Right ventricle myocardium superior (tissue), 1 donor: ENCODE measurements around the gene TPP1. TPM values are rescaled to one million over a fixed set of nuclear protein-coding genes. Genes with fewer than 3 reads are reported as not detected.

Source experiments
- ATAC-seq: fragments of 200-7000 bp; cut with Tn5 transposase; one replicate; pipeline ENCODE4 v1.9.1; 2020; ENCODE audit warnings: mild to moderate bottlenecking; ENCODE audit not compliant: poor library complexity
- DNase-seq: peaks from one replicate; pipeline ENCODE4 v3.0.0-alpha.2; 2020
- intact Hi-C: fragments of 100-400 bp; cut with DNase I; formaldehyde crosslinking; loops from one replicate; pipeline ENCODE4 v1.11.2; 2022
- total RNA-seq: library from RNA; stranded (reverse); fragmentation: NEBNext Ultra II Directional; extraction: Animal tissue kit (Norgen Biotek cat#: 25700); gene quantifications from one replicate; pipeline ENCODE4 v1.2.1, GENCODE V29; 2021
- donor health status: DM: no; HTN: yes; CAD: no; lungs with severe emphysema.

The TPP1 gene
- total RNA-seq, 1 donor from 2014 or later = 71.5 TPM

DNA sequence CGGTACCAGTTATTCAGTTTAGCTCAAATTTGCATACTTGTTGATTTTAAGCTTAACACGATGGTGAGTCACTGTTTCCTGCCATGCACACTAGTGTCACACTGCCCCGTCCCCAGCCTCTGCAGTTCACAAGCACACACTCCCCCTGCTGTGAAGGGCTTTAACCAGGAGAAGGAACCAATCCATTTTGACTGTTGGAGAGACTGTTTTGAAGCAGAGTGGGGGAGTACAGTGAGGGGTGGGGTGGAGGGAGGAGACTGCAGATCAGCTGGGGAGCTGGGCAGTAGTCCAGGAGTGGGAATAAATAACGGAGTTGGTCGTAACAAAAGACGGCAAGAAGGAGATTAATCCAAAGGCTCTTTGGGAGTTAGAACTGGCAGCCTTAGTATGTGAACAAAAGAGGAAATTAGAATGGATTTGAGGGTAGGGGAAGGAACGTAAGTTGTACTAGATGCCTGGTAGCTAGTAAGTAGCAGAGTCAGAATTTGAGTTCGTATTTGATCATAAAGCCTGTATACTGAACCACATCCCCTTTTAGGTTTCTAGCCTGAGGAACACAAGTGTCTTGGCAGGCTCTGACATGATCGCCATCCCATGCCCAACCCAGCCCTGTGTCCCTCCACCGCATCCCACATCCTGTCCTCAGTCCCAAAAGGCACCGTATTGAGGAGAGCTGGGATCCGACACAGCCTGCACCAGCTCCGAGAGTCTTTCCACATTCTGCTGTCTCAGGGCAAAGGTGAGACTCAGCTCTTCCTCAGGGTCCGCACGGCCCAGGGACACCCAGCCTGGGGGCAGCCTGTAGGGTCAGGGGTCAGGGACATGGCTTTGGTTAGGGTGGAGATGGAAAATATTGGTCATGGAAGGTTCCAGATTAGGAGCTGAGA lies 862 bp downstream of the TPP1 start:
- intact Hi-C loops = loop anchor here (10.0 kb wide), 1 partner anchor 144 kb away; the partner anchor contains the start of gene TRIM3
- peak; percentile 10 for ATAC-seq
- peak; percentile 51 for DNase-seq

DNA sequence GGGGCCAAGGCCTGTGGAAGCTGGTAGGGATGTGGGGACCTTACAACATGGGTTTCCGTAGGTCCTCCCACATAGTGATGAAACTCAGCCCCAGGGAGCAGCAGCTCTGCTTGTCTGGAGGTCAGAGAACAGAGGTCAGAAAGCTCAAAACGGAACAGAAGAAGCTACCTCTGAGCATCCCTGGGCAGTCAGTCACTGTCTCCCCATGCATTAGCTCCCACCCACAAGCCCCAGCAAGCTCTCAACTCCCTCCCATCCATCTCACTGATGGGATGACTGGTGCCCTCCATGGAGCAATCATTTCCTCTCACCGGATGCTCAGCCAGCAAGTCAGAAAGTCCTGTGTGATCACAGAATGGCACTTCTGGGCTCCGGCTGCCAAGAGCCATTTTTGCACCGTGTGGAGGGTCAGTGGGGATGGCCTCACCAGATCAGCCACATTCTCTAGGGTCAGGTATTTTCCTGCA lies 1.9 kb downstream of the TPP1 start:
- intact Hi-C loops = loop anchor here (10.0 kb wide), 1 partner anchor 143 kb away; the partner anchor contains the start of gene TRIM3
- DNase-seq (no peak), ATAC-seq (no peak)

DNA sequence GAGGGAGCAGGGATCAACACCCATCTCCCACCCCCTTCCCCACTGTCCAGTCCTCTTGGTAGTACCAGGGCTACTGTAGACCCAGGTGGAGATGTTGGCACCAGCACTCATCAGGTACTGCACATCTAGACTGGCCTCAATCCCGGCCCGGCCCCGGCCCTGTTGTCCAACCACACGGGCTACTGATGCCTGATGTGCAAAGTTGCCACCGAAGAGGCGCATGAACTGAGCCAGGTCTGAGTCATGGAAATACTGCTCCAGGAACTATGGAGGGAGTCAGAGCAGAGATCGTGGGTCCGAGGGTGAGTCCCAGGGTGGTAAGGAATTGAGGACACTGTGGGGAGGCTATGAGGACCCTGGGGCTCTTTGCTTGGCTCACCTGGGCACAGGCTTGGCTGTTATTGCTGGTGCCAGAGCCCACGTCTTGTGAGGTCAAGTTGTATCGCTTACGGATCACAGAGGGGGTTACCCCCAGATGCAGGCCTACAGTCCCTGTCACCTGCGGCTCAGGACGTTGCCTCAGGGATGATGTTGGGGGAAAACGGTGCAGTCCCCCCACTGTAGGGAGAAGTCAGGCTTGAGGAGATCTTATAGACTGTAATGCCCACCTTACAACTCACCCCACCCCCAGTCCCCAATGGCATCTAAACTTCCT lies 2.5 kb downstream of the TPP1 start:
- intact Hi-C loops = loop anchor here (10.0 kb wide), 1 partner anchor 142 kb away; the partner anchor contains the start of gene TRIM3
- ATAC-seq (no peak), DNase-seq (no peak)

DNA sequence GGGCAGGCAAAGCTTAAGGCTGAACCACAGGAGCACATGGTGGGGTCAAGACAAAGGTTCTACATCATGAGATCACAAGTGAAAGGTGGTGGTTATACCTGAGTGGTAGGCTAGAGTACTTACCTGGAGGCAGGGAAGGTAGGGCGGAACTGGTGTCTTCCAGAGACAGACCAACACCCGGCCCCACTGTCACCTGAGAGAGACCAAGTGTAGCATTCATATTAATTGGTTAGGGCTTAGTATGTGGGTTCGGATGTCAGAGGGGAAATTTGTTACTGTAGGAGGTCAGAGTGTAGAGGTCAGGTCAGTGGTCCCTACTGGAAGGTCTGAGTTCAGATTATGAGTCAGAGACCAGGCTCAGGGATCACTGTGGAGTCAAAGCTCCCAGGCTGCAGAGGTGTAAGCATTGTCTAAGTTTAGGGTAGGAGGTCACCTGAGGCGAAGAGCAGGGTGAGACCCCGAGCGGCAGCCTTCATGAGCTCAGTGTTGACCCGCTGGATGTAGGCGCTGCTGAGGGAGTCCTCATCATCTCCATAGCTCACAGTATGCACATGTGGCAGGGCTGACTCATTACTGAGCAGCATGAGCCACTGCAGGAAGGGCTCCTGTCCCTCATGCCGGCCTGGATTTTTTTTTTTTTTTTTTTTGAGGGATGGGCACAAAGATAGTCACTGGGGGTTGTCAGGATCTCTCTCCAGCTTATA lies 3.2 kb downstream of the TPP1 start:
- intact Hi-C loops = loop anchor here (10.0 kb wide), 1 partner anchor 141 kb away; the partner anchor contains the start of gene TRIM3
- DNase-seq = no peak

DNA sequence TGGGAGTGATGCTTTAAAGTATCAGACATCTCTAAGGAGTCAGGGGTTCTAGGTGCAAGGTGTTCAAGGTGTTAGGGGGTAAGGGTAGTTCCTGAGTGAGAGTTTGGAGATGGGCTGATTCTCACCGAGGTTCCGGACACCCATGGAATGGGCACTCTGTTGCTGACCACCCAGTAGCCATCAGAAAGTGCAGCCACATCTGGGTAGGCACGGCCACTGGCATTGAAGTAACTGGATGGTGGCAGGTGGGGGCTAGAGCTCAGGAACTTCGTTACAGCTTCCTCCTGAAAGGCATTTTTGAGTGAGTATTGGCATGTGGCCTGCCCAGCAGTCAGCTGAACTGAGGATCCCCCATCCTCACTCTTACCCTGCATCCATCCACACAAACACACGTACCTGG lies 4.2 kb downstream of the TPP1 start:
- intact Hi-C loops = loop anchor here (10.0 kb wide), 1 partner anchor 140 kb away; the partner anchor contains the start of gene TRIM3

More for the DNA sequence above, 3.2 kb downstream of the TPP1 start:
- ATAC-seq = no peak

DNA sequence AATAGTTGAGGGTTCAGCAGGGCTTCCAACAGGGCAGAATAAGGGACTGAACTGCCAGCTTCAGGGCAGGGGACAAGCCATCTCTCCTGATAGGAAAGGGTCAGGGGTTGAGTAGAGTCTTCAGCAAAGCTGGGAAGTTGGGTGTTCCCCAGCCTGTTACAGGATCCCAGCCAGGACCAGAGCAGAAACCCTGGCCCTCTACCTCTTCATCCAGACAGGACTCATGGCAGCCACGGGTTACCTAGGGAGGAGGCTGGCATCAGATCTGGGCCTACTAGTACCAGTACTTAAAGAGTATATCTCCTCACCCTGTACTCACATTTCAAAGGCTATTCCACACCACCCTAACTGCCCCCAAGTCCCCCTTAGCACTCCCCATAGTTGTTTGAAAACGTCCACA lies 4.8 kb downstream of the TPP1 start:
- intact Hi-C loops = loop anchor here (10.0 kb wide), 1 partner anchor 140 kb away; the partner anchor contains the start of gene TRIM3
- ATAC-seq = no peak
- no peak for DNase-seq

More for the DNA sequence above, 4.2 kb downstream of the TPP1 start:
- ATAC-seq (no peak), DNase-seq (no peak)

DNA sequence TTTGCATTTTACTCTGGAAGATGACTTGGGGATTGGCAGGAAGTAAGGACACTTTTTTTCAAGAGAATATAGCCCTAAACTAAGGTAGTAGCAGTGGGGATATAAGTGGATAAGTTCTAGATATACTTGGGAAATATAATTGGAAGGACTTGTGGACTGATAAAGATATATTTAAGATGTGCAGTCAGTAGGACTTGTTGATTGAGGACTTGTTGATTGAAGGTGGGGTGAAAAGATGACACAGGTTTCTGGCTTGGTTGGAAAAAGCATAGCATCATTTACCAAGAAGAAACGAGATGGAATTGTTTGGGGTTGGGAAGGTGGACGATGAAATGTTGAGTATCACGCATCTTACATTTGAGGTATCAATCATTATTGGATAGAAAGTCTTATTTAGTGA lies 5.7 kb downstream of the TPP1 start:
- intact Hi-C loops = loop anchor here (10.0 kb wide), 1 partner anchor 139 kb away; the partner anchor contains the start of gene TRIM3
- no peak for DNase-seq
- no peak for ATAC-seq

DNA sequence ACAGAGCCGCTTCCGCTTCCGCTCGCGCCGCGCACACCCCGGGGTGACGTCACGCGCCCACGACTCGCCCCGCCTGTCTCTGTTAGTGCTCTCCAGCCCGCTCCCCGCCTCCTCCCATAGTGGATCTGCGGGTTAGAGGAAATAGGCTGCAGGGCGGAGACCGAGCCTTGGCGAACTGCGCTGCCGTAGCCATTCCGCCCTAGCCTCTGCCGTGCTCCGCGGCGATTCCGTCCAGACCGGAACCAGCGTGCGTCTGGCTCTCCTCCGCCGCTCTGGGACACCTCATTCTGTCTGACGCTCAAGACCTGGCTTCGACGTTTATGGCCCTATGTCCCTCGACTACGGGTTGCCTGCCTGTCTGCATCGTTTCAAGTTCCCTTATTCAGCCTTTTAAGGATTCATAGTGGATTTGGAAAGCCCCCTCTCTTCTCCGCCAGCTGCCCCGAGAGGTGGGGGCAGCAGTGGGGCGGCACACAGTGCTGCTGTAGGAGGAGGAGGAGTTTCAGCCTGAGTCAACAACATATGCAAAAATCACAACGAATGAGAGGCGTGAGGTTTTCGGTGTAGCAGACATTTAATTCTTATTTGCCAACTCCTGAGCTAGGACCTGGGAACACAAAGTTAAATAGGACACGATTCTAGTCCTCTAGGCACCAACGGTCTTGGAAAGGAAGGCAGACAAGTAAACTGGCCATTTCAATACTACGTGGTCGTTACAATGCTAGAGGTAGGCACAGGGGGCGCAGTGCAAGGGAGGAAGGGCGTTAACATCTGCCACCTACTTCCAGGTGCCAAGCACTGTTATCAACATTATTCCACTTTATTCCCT lies 6.8 kb downstream of the TPP1 start, which contains the start of gene TAF10:
Gene TAF10, minus strand, starts transcription at position 4 of the 829 bp plus-strand sequence. CDS start 27 bp downstream, outside the sequence.
- intact Hi-C loops = loop anchor here (10.0 kb wide), 1 partner anchor 138 kb away; the partner anchor contains the start of gene TRIM3
- ATAC-seq = peak; percentile 96
- DNase-seq = peak; percentile 99

DNA sequence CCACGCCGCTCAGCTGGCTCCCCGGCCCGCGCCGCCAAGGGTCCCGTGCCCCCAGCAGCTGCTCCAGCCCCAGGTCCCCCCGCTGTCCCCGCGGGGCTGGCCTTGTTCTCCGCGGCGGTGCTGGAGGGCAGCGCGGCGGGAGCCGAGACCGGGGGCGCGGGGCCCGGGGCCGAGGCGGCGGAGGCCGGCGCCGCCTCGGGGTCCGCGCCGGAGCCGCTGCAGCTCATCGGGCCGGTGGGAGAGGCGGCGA lies 7.3 kb downstream of the TPP1 start:
- no peak for DNase-seq
- intact Hi-C loops = loop anchor here (10.0 kb wide), 1 partner anchor 137 kb away; the partner anchor contains the start of gene TRIM3
- ATAC-seq = no peak

DNA sequence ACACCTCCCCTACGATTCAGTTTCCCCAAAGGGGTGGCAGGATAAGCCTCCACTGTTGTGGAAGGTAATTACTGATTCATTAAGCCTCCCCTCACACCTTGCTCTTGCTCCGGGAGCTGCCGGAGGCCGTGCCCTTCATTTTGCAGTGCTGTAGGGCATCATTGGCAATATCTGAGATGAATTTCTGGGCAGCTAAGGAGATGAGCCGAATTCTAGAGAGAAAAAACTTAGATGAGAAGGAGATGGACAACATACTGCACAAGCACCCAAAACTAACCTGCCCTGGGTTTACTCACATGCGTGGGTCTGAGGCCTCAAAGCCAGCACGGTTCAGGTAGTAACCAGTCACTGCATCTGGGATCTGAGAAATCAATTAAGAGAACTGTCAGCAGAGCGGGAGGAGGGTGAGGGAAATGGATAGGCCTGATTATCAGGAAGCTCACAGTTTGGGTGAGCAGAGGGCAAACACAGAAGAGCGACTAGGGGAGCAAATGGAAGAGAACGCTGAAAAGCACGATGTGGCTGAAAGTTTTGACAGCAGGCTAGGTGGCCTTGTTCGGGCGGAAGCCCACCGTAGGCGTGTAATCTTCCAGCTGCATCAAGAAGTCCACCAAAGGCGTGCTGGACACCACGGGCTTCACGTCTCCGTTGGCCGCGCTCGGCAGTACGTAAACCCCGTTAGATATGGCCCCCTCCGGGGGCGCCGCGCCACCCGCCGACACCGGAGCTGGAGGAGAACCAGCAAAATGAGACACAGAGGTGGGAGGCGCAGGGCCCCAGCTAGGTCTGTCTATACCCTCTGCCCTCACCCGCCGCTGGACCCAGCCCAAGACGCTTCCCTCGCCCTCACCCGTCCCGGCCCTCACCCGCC lies 7.9 kb downstream of the TPP1 start:
- ATAC-seq (no peak), DNase-seq (peak; percentile 64)
- intact Hi-C loops = loop anchor here (10.0 kb wide), 1 partner anchor 137 kb away; the partner anchor contains the start of gene TRIM3

DNA sequence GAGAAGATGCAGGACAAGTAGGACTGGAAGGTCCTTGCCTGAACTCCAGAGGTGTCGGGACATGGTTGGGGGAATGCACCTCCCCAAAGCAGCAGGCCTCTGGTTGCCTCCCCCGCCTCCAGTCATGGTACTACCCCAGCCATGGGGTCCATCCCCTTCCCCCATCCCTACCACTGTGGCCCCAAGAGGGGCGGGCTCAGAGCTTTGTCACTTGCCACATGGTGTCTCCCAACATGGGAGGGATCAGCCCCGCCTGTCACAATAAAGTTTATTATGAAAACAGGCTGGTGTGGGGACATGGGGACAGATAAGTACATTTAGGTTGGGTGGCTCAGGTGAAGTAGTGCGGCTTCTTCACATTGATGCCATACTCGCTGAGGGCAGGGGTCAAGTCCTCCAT lies 8.6 kb downstream of the TPP1 start:
- no peak for ATAC-seq
- DNase-seq = no peak
- intact Hi-C loops = loop anchor here (10.0 kb wide), 1 partner anchor 136 kb away; the partner anchor contains the start of gene TRIM3

DNA sequence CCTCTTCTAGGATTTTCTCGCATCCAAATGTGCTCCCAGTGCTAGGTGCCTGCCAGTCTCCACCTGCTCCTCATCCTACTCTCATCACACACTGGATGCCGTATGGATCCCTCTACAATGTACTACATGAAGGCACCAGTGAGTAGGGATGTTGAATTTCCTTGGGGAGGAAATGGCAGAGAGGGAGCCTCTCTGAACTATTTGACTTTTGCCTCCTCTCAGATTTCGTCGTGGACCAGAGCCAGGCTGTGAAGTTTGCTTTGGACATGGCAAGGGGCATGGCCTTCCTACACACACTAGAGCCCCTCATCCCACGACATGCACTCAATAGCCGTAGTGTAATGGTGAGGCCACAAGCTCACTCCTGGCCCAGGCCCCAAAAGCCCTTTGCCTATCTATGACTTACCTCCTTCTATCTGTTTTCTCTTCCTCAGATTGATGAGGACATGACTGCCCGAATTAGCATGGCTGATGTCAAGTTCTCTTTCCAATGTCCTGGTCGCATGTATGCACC lies 9.7 kb downstream of the TPP1 start:
- no peak for ATAC-seq
- DNase-seq = no peak
- intact Hi-C loops = loop anchor here (10.0 kb wide), 1 partner anchor 135 kb away; the partner anchor contains the start of gene TRIM3

DNA sequence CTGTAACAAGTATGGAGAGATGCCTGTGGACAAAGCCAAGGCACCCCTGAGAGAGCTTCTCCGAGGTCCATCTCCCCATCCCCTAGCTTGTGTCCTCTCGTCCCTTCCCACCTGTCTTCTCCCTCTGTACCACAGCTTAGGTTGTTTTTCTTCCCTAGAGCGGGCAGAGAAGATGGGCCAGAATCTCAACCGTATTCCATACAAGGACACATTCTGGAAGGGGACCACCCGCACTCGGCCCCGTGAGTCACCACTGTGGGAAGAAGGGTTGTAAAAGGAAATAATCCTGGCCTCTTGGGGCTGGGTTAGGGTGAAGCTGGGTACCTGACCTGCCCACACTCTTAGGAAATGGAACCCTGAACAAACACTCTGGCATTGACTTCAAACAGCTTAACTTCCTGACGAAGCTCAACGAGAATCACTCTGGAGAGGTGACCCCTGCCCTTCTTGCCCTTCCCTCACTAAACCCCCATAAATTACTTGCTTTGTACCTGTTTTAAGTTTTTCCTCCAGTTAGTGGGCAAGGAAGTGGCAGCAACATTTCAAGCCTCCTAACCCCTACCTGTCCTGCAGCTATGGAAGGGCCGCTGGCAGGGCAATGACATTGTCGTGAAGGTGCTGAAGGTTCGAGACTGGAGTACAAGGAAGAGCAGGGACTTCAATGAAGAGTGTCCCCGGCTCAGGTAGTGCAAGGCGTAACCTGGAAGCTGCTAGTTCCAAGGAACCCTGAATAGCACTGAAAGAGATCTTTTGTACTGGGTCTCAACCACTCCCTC lies 10.3 kb downstream of the TPP1 start:
- no peak for ATAC-seq

DNA sequence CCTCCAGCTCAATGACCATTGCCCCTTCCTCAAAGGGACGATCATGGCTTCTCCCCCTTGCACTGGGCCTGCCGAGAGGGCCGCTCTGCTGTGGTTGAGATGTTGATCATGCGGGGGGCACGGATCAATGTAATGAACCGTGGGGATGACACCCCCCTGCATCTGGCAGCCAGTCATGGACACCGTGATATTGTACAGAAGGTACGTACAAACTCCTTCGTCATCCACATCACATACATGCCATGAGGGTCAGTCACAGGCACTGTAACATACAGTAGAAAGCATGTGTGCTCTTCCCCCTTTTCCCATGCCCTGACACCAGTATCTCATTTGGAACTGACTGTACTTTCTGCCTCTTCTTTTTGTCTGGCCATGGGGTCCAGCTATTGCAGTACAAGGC lies 11.2 kb downstream of the TPP1 start:
- no peak for ATAC-seq
- no peak for DNase-seq

More for the DNA sequence above, 10.3 kb downstream of the TPP1 start:
- intact Hi-C loops = no loop called here
- no peak for DNase-seq

DNA sequence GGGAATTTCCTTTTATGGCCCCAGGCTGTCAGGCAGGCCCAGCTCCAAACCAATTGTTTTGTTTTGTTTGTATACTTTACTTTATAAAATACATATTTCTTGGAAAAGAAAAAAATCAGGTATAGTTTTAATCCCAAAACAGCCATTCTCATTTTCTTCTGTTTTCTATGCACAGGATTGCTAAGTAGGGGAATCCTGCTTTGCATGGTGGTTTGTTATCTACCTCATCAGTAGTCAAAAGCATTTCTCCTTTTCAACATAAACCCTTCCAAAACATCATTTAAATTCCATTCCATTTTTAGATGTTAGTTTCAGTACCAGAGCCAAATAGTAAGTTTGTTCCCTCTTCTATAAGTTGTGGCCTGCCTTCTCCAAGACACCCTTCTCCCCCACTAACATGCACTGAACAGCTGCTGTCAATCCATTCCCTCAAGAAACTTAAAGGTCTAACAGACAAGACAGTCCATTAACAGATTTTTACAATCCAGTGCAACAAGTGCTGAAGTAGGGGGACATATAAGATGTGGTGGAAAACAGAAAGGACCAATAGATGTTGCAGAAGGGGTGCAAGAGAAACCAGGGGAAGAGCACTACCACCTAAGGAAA lies 11.9 kb downstream of the TPP1 start:
- ATAC-seq = no peak
- intact Hi-C loops = no loop called here
- DNase-seq = no peak

More for the DNA sequence above, 11.2 kb downstream of the TPP1 start:
- intact Hi-C loops = no loop called here
